Sciatic nerve (tissue), 2 donors: ENCODE data around the gene LAGE3. TPM values are rescaled to one million over a fixed set of nuclear protein-coding genes. Genes with fewer than 3 reads are reported as not detected.
"Not testable (repeated sequence)": the region's sequence is repeated elsewhere in the genome, so short reads cannot be mapped to it uniquely, and the experiment has no call there.

Experiments used
- ATAC-seq: fragments of 200-7000 bp; cut with Tn5 transposase; one replicate; pipeline ENCODE4 v1.9.1; 2020; ENCODE audit warnings: mild to moderate bottlenecking, moderate library complexity
- DNase-seq: peaks from one replicate; pipeline ENCODE4 v3.0.0-alpha.2; 2020; ENCODE audit warnings: low spot score
- intact Hi-C: fragments of 100-400 bp; cut with DNase I; formaldehyde crosslinking; loops from one replicate; pipeline ENCODE4 v1.14.2; 2022
- total RNA-seq: library from RNA; stranded (reverse); fragmentation: NEBNext Ultra II Directional; extraction: Animal tissue kit (Norgen Biotek cat#: 25700); gene quantifications from one replicate; pipeline ENCODE4 v1.2.1, GENCODE V29; 2021
- donor health status: DM: no; HTN: no; CAD: no.
- donor health status: DM: no; HTN: no; CAD: no.

LAGE3 gene
- total RNA-seq, 1 donor from 2014 or later, result 10.6 TPM

DNA sequence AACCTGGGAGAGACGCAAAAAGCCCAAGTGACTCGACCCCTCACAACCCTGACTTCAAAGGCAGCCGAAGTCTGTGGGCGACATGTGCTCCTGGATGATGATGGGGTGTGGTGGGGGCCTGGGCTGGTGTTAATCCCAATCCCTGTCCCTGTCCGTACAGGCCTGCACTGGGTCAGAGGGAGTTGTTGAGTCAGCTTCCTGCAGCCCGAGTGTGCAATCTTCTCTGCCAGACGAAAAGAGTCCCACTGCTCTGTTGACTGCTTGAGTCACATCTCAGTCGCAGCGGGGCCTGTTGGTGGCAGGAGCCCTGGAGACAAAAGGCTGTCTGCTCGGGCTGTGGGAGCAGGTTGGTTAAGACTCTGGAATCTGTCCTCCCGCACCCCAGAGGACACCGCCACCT lies 26.7 kb upstream of the LAGE3 start:
- ATAC-seq (peak; percentile 17), DNase-seq (no peak)

DNA sequence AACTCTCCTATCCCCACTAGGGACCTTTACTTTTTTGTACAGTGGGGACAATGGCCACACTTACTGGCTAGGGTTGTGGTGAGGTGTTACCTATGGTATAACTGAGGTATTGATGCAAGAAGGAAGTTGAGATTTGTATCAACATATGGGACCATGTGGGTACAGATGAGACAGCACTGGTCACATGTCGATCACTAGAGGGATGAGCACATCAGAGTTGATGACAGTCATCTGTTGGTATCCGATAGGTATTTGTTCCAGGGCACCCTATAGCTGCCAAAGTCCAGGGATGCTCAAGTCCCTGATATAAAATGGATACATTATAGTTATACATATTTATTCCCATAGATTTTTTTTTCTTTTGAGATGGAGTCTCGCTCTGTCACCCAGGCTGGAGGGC lies 23.9 kb upstream of the LAGE3 start:
- DNase-seq (no peak), ATAC-seq (no peak)
- intact Hi-C loops, result no loop called here

More for the DNA sequence above, 26.7 kb upstream of the LAGE3 start:
- intact Hi-C loops, result no loop called here

DNA sequence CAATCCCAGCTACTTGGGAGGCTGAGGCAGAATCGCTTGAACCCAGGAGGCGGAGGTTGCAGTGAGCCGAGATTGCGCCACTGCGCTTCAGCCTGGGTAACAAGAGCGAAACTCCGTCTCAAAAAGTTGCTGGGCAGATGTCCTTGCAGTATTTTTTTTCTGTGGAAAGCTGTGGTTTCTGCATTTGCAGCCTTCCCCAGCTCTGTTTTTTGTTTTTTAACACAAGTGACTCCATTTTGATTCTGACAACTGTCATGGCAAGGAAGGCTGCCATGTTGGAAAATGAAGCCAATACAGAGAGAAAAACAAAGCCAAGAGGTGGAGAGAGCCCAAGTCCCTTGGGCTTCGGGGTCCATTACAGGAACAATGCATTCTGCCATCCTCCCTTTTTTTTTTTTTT lies 23.0 kb upstream of the LAGE3 start:
- intact Hi-C loops, result no loop called here
- no peak for DNase-seq
- ATAC-seq, result no peak

DNA sequence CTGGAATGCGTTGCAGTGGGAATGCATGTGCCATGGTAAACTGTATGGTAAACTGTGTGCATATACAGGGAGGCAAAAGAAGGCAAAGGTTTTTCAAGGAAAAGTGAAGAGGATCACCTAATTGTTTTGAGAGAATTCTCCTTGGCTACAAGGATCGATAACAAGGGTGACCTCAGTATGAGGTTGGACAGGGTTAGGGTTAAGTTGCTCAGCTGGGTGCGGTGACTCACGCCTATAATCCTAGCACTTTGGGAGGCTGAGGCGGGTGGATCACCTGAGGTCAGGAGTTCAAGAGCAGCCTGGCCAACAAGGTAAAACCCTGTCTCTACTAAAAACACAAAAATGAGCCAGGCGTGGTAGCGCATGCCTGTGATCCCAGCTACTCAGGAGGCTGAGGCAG lies 22.3 kb upstream of the LAGE3 start:
- intact Hi-C loops, DNase-seq, ATAC-seq: not testable (repeated sequence)

DNA sequence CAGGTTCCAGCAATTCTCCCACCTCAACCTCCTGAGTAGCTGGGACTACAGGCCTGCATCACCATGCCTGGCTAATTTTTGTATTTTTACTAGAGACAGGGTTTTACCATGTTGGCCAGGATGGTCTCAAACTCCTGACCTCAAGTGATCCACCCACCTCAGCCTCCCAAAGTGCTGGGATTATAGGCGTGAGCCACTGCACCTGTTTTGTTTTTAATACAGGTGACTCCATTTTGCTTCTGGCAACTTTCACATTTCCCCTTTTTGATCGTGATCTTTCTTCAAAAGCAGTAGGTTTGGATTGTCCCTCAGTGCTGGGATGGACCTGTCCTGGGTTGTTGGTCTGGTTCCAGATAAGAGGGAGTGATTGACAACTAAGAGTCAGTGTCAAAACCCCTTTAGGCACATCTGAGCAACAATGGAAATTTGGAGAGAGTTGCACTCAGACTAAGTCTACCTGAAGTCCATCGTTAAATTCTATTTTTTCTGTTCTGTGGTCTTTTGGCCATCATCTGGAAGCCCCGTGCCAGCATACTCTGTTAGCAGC lies 17.6 kb upstream of the LAGE3 start:
- DNase-seq, ATAC-seq, intact Hi-C loops: not testable (repeated sequence)

DNA sequence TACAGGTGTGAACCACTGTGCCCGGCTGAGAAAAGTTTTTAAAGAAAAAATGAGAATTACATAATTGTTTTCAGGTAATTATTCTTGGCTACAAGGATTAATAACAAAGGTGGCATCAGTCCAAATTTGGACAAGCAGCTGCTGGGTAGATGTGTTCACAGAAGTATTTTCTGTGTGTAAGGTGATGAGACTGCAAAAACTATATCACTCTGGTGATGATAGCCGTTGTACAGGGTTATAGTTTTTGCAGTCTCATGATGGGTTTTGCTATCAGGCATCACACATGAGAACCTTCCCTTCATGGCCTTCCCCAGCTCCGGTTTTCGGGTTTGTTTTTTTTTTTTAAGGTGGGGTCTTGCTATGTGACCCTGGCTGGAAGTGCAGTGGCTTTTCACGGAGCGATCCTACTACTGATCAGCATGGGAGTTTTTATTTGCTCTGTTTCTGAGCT lies 16.4 kb upstream of the LAGE3 start:
- intact Hi-C loops, result no loop called here
- DNase-seq (no peak), ATAC-seq (no peak)

DNA sequence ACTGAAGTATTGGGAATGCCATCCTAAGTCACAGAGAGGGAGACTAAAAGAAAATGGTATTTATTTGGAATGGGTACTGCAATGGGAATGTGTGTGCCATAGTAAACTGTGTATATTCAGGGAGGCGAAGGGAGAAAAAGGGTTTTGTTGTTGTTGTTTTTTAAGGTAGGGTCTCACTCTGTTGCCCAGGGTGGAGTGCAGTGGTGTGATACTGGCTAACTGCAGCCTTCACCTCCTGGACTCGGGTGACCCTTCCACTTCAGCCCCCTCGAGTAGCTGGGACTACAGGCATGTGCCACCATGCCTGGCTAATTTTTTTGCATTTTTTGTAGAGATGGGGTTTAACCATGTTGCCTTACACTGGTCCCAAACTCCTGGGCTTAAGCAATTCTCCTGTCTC lies 15.6 kb upstream of the LAGE3 start:
- intact Hi-C loops, result no loop called here
- no peak for ATAC-seq

DNA sequence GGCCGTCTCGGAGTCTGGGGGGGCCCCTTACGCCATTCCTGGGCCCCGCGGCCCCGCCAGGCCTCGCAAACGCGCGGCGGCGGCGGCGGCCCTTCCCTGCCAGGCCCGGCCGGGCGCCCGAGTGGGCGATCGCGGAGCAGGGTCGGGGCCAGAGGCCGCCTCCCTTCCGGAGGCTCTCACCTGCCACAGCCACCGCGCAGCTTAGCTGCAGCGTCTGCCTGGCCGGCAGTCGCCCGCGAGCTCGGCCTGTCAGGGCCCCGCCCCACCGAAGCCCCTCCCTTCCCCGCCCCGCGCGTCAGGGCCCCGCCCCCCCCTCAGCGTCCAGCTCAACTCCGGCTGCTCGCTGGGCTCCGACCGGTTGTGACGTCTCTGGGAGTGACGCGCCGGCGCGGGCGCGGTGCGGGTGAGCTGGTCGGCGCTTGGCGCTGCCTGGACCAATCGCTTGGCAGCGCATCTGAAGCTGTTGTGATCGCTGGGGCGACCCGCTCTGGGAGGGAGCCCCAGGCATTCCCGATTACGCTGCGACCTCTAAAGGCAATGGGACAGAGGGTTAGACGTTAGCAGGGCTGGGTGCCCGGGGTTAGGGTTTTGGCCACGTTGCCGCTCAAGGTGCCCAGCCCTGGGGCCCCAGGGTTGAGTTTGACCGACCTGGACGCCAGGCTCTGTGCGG lies 11.5 kb upstream of the LAGE3 start, which contains the start of gene SLC10A3:
Gene SLC10A3 (minus strand): TSS at position 216 of the 670 bp plus-strand sequence. CDS start 1,689 bp downstream, outside the sequence.
- DNase-seq (peak; percentile 94), ATAC-seq (peak; percentile 94)
- intact Hi-C loops, result no loop called here

More for the DNA sequence above, 15.6 kb upstream of the LAGE3 start:
- DNase-seq, result no peak

DNA sequence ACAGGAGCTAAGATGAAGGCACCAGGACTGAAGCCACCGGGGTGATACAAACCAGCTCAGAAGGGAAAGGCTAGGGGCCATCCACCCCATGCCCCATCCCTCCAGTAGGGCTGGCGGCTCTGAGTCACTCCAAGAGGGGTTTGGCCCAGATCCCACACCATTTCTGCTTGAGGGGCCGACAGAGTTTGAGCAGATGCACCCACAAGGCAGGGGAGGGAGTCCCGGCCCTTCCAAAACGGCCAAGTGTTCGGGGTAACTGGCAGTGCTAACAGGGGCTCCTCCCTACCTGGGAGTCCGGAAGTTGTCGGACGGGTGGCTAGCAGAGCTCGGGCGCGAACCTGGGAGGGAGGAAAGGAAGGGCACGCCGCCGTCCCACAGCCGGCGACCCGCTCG lies 10.9 kb upstream of the LAGE3 start:
- intact Hi-C loops, result no loop called here
- DNase-seq, result peak; percentile 66

DNA sequence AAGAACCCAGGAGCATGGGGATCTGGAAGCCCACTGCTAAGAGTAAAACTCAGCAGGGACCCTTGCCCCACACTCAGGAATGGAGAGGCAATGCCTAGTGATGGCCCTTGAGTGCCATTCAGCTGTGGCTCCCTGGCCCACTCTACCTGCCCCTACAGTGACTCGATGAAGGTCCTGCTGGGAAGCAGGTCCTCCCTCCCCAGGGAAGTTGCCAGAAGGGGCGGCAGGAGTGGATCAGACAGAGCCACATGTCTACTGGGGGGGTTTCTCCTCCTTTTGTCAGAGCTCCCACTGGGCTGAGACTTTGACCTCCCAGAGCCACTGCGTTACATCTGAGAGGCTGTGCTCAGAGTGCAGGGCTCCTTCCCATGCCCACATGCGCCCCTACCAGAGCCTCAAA lies 10.1 kb upstream of the LAGE3 start:
- no peak for ATAC-seq
- DNase-seq, result peak; percentile 54
- intact Hi-C loops, result no loop called here

More for the DNA sequence above, 10.9 kb upstream of the LAGE3 start:
- ATAC-seq, result no peak

DNA sequence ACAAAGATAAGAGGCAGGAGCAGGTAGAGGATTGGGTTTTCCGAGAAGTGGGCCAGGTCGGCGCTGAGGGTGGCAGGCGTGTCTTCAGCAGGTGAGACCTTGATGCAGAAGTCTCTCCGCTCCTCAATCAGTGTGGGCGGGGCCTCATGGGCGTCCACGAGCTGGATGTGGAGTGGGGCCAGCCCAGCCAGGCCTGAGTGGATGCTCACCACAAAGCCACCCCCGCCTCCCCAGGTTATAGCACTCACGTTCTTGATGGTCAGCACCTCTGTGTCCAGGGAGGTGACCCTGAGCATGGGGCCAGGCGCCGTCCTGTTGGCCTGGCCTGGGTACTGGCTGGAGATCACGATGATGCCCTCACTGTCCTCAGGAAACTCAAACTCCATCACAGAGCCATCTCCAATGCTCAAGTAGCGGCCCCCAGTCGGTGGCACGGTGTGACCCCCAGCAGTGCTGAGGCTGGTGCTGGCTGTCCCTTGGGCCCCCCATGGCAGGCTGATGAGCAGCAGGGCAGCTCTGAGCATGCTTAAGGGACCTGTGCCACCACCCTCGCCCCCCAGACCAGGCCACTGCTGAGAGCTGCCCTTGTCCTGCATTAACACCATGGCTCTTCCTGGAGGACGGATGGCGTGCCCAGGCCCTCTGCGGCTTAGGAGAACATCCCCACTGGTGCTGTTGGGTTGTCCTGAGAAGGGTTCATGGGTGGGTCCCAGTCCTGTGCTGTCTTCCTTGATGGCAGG lies 9.4 kb upstream of the LAGE3 start:
- intact Hi-C loops, result no loop called here

DNA sequence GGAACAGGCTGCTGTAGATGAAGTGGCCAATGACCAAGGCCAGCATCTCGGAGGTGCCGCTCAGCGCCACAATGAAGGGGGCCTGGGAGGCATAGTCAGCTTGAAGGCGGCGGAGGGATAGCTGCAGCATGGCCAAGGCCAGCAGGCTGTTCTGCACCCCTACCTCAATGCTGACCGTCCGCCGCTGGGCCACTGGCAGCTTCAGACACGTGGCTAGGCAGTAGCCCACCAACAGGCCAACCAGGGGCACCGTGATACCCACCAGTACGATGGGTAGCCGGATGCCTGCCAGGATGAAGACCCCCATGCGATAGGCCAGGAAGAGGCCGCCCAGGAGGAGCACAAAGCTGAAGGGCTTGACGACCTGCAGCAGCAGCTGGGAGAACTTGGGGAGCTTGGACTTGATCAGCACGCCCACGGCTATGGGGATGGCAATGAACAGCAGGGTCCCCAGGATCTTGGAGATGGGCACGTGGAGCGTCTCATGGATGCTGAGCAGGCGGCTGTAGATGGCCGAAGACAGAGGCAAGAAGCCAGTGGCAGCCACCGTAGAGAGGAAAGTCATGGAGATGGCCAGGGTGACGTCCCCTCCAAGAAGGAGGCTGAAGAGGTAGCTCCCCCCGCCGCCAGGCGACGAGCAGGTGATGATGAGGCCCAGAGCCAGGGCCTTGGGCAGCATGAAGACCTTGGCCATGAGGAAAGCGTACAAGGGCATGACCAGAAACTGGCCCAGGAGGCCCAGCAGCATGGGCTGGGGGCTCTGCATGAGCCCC lies 8.6 kb upstream of the LAGE3 start:
- intact Hi-C loops, result no loop called here
- DNase-seq (peak; percentile 56), ATAC-seq (no peak)

More for the DNA sequence above, 9.4 kb upstream of the LAGE3 start:
- DNase-seq, result peak; percentile 54
- no peak for ATAC-seq

DNA sequence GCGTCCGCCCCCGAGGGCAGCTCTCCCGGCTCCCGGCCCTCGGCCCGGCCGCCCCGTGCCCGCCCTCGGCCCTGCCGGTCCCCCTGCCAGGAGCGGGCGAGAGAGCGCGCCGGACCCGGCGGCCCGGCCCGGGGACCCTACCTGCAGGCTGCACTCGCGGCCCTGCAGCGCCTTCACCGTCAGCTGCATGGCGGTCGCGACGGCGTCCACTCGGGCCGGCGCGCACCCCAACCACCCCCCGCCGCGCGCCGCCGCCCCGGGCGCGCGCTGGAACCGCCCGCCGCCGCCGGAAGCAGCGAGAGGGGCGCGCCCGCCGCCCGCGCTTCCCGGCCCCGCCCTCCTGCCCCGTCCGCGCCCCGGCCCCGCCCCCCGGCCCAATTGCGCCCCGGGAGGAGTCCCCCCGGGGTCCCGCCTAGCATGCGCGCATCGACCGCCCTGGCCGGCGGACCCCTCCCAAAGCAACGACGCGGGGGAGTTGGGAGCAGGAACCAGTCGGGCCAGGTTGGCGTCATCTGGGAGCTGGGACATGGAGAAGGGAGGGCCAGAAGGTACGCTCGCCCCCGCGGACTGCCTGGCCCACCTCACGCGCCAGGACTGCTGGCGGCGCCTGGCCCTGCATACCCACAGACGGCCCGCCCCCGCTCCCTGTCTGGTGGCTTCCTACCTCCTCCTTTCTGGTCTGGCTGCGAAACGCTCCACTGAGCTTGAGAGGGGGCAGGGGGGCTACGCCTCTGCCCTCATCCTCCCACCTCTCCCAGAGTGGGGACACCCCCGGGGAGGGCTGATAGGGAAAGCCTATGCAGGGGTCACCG lies 7.5 kb upstream of the LAGE3 start, which contains the start of gene UBL4A:
Gene UBL4A (minus strand): TSS at position 220 of the 812 bp plus-strand sequence. CDS start 31 bp downstream, at position 189.
- intact Hi-C loops, result no loop called here
- ATAC-seq (peak; percentile 23), DNase-seq (peak; percentile 72)

DNA sequence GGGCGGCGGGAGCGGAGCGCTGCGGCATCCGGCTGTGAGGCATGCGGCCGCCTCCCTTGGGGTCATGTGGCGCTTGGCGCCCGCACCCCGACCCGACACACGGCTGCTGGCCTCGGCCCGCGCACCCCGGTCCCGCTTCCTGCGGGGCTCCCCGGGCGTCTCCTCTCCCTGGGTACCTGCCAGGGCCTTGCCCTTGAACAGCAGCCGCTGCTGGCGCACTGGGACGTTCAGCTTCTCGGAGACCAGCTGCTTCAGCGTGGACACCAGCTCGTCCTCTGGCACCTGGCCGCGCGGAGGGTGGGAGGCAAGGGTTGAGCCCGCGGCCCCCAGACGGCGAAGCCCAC lies 6.9 kb upstream of the LAGE3 start:
- intact Hi-C loops, result no loop called here
- ATAC-seq, result no peak
- DNase-seq, result peak; percentile 70

DNA sequence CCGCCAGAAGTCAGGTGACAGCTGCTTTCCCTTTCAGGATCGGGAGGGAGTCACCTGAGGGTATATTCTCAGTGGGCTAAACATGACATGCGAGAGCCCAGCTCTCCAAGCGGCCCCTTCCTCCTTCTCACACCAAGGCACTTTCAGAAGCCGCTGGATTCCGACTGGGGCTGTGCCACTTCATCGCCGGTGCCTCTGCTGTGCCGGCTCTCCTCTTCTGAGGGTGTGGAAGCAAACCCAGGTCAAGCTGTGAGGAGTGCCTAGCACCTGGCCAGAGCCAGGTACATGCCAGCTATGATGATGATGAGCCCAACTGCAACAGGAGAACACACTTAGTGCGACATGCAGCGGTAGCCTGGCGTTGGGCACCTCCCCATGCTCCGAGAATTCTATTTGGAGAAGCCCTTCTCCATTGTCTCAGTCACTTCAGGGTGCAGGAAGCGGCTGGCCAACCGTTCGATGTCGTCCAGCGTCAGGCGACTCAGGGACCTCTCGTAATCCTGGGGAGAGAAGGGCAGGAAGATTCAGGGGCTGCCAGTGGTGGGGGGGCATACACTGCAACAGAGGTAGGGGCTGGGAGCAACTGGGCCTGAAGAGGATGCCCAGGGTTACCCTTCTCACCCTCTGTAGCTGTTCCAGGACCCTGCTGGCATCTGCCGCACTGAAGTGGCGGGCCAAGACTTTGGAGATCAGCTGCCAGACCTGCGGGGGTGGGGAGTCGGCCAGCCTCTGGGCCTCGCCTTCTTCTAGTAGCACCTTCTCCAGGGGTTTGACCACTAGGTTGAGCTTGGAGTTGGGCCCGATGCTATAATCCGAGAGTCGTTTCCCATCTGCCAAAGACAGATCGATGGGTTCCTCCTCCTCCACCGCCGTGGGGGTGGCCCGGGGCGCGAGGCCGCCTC lies 6.3 kb upstream of the LAGE3 start:
- ATAC-seq (no peak), DNase-seq (peak; percentile 64)
- intact Hi-C loops, result no loop called here

DNA sequence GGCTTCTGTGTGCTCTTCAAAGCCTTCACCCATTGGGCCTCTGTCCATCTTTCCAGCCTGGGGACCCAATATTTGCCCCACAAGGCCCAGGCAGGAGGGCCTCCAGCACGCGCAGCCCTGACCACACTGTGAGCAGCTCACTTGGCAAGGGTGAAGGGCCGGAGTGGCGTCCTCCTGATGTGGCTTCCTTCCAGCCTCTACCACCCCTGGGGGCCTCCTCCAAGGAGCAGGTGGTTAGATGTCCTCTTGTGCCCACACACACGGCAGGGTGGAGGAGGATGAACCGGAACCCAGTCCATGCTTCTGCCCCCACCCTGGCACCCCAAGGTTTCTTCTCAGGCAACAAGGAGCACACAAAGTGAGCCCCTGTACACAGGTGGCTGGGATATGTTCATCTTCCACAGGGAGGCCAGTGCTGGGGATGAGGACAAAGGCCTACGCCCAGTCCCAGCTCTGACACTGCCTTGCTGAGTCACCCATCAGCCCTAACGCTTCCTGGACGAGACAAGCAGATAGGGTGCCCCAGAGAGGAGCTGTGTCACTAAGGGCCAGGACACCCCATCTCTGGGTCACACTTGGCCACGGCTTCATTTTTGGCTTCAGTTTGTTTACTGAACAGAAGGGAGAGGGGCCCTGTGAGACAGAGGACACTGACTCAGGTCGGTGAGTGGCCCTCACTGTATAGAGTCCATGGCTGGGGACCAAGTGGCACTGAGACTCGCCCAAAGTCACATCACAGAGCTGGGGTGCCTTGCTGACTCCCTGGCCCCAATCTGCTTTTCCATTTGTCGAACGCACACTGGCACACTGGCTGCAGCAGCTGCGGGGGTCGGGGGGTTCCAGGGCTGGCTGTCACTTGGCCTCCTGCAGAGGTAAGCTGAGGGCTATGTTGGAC lies 5.4 kb upstream of the LAGE3 start:
- intact Hi-C loops, result no loop called here
- DNase-seq (peak; percentile 54), ATAC-seq (no peak)

DNA sequence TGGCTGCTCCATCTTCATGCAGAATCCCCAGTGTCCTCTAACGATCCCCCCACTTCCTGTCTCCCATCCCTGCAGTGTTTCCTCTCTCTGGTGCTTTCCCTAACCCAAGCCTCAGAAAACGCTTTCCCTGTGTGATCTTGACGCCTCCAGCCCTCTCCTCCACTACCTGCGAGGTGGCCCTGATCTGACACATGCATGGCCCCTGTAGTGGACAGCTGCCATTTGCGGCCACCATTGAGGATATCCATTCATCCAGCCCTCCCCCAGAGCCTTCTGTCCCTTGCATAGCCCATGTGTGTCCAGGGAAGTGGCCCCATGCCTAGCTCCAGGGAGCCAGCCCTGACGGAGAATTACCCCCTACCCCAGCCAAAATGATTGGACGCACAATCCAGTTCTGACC lies 4.2 kb upstream of the LAGE3 start:
- no peak for ATAC-seq
- intact Hi-C loops, result no loop called here
- no peak for DNase-seq
